ENCODE results near the gene MME. TPM values are rescaled to one million over a fixed set of nuclear protein-coding genes. Genes with fewer than 3 reads are reported as not detected.
A peak's percentile ranks its signal among the peaks of the same experiment; 100 is the strongest.

Gene MME
- total RNA-seq: 10 to 100 TPM in 1 of 2 donors, 1 to 10 TPM in 1; 4.9 to 20.7 TPM
- polyA plus RNA-seq: 10 to 100 TPM in 1 of 2 donors, 1 to 10 TPM in 1; 4.1 to 14.0 TPM

DNA sequence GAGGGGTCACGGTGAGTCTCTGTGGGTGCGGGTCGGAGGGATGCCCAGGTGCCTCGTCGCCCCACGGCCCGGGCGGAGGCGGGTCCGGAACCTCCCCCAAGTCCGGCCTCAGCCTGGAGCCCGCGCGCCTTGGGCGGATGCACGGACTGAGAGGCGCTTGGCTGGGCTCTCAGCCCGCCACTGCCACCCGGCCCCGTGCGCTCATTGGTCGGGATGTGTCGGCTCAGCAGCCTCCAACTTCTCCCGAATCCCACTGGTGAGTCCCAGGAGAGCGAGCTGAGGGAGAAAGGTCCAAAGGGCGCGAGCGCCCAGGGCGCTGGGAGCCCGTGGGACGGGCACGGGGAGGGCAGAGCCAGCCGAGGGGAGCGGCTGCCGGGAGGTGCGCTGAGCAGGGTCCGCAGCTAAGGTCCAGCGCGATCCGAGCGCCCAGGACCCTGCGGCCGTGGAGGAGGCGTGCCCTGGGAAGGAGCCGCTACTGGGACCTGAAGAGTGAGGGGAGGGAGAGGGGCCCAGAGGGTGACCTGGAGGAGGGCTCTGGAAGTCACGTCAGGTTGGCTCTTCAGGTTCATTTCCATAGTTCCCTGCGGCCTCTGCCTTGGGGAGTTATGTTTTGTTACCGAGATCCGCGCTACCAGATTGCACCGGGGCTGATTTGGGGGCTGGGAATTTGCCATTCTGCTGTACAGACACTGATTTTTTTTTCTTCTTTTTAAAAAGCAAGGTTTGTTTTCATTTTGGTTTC is at the start of gene MME:
Gene MME, plus strand, starts transcription at position 574 of the 742 bp plus-strand sequence. CDS start 3,849 bp downstream, outside the sequence.
- H3K36me3 ChIP-seq (ENCODE audit: control insufficient read depth in 4 of 4, insufficient read depth in 3 of 4, low read depth in 1 of 4, low read length in 3 of 4): no peaks in the 10 kb centered on the region
- peak within 1 kb of the TSS in 1 of 2 donors; percentile 25 for H3K27ac ChIP-seq (ENCODE audit: low read depth in 1 of 2, low read length in 2 of 2)
- WGBS: under 1% methylated on average over 51 of the region's 51 CpGs
- H3K9me3 ChIP-seq (ENCODE audit: control insufficient read depth in 4 of 4, low read length in 3 of 4): no peaks in the 10 kb centered on the region
- TF ChIP-seq GABPA (IDR thresholded peaks at IDR 0.05 in 1 of 2, conservative IDR thresholded peaks at IDR 0.05 in 1 of 2) (no peak), RXRA (IDR thresholded peaks at IDR 0.05) (peak in 1 of 2 donors; percentile 29), SP1 (IDR thresholded peaks at IDR 0.05) (peak; percentile 50), HNF4A (conservative IDR thresholded peaks at IDR 0.05) (peak; percentile 80 to 87), RAD21 (IDR thresholded peaks at IDR 0.05) (peak; percentile 37 to 51), YY1 (IDR thresholded peaks at IDR 0.05) (peak; percentile 56)
- TF ChIP-seq, protein P1, sequence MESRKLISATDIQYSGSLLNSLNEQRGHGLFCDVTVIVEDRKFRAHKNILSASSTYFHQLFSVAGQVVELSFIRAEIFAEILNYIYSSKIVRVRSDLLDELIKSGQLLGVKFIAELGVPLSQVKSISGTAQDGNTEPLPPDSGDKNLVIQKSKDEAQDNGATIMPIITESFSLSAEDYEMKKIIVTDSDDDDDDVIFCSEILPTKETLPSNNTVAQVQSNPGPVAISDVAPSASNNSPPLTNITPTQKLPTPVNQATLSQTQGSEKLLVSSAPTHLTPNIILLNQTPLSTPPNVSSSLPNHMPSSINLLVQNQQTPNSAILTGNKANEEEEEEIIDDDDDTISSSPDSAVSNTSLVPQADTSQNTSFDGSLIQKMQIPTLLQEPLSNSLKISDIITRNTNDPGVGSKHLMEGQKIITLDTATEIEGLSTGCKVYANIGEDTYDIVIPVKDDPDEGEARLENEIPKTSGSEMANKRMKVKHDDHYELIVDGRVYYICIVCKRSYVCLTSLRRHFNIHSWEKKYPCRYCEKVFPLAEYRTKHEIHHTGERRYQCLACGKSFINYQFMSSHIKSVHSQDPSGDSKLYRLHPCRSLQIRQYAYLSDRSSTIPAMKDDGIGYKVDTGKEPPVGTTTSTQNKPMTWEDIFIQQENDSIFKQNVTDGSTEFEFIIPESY (IDR thresholded peaks at IDR 0.05): no peak
- TF ChIP-seq, protein P2, sequence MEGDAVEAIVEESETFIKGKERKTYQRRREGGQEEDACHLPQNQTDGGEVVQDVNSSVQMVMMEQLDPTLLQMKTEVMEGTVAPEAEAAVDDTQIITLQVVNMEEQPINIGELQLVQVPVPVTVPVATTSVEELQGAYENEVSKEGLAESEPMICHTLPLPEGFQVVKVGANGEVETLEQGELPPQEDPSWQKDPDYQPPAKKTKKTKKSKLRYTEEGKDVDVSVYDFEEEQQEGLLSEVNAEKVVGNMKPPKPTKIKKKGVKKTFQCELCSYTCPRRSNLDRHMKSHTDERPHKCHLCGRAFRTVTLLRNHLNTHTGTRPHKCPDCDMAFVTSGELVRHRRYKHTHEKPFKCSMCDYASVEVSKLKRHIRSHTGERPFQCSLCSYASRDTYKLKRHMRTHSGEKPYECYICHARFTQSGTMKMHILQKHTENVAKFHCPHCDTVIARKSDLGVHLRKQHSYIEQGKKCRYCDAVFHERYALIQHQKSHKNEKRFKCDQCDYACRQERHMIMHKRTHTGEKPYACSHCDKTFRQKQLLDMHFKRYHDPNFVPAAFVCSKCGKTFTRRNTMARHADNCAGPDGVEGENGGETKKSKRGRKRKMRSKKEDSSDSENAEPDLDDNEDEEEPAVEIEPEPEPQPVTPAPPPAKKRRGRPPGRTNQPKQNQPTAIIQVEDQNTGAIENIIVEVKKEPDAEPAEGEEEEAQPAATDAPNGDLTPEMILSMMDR (IDR thresholded peaks at IDR 0.05; ENCODE audit: low read depth, low read length, missing input control): no peak
- TF ChIP-seq, protein P3, sequence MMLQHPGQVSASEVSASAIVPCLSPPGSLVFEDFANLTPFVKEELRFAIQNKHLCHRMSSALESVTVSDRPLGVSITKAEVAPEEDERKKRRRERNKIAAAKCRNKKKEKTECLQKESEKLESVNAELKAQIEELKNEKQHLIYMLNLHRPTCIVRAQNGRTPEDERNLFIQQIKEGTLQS (IDR thresholded peaks at IDR 0.05): no peak
- H3K4me1 ChIP-seq (ENCODE audit: control insufficient read depth in 4 of 4, insufficient read depth in 4 of 4, low read length in 3 of 4): peaks cover 4 to 36% (median 26%) of the 10 kb centered on the region in 4 donors
- no peak for DNase-seq (ENCODE audit: low spot score)
- H3K27me3 ChIP-seq (ENCODE audit: control insufficient read depth in 4 of 4, insufficient read depth in 4 of 4, low read length in 3 of 4): no peaks in the 10 kb centered on the region
- H3K9ac ChIP-seq (ENCODE audit: low read depth in 1 of 2, low read length in 2 of 2): peak within 1 kb of the TSS; percentile 16 to 74
- peak within 1 kb of the TSS; percentile 70 to 87 (median 87) for H3K4me3 ChIP-seq (ENCODE audit: low read depth in 1 of 3, low read length in 3 of 3)

DNA sequence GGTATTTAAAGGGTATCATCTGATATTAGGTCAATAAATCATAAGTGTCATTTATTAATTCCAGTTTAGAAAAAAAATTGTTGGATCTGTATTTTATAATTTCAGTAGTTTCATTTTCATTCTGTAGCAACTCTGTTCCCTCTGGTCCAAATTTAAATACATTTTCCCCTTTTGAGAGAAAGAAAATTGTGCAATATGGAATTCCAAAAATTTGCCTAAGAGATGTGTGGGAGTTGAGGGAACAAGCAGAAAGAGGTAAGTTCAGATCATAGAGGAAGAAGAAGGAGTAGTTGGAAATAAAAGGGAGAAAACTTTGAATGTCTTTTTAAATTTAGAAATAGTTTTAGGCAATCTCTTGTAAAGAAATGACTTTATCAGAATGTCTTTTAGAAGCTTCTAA is 48.9 kb upstream of the MME start:
- Histone ChIP-seq H3K27me3 (ENCODE audit: control insufficient read depth in 4 of 4, insufficient read depth in 4 of 4, low read length in 3 of 4) (no peaks in the 10 kb centered on the region), H3K4me3 (ENCODE audit: low read depth in 1 of 3, low read length in 3 of 3) (no peak overlapping the region), H3K9ac (ENCODE audit: low read depth in 1 of 2, low read length in 2 of 2) (no peak overlapping the region), H3K36me3 (ENCODE audit: control insufficient read depth in 4 of 4, insufficient read depth in 3 of 4, low read depth in 1 of 4, low read length in 3 of 4) (no peaks in the 10 kb centered on the region), H3K27ac (ENCODE audit: low read depth in 1 of 2, low read length in 2 of 2) (no peak overlapping the region), H3K9me3 (ENCODE audit: control insufficient read depth in 4 of 4, low read length in 3 of 4) (no peaks in the 10 kb centered on the region), H3K4me1 (ENCODE audit: control insufficient read depth in 4 of 4, insufficient read depth in 4 of 4, low read length in 3 of 4) (no peaks in the 10 kb centered on the region)
- TF ChIP-seq, protein P3 (IDR thresholded peaks at IDR 0.05): no peak
- no peak for TF ChIP-seq YY1 (IDR thresholded peaks at IDR 0.05)
- TF ChIP-seq TAF1 (conservative IDR thresholded peaks at IDR 0.05): no peak
- no peak for TF ChIP-seq FOXA1 (IDR thresholded peaks at IDR 0.05)
- TF ChIP-seq NR2F2 (IDR thresholded peaks at IDR 0.05): no peak
- TF ChIP-seq, protein P4, sequence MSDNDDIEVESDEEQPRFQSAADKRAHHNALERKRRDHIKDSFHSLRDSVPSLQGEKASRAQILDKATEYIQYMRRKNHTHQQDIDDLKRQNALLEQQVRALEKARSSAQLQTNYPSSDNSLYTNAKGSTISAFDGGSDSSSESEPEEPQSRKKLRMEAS (IDR thresholded peaks at IDR 0.05): no peak
- no peak for TF ChIP-seq FOXA2 (IDR thresholded peaks at IDR 0.05)
- no peak for TF ChIP-seq JUND (IDR thresholded peaks at IDR 0.05)
- DNase-seq (ENCODE audit: low spot score): no peak

All from liver (tissue), 9 donors.